KMS-11 (cell line): ENCODE data around the gene MUSTN1.

Experiments used
- H2AFZ ChIP-seq: fragments of 200-600 bp; sonication (generic); 2 replicates; pipeline ENCODE4 v1.6.1; 2016; ENCODE audit warnings: antibody characterized with exemption, mixed run types, low read depth
- H3K27ac ChIP-seq: fragments of 200-600 bp; sonication (generic); 2 replicates; pipeline ENCODE4 v1.6.1; 2016; ENCODE audit warnings: mild to moderate bottlenecking, mixed run types
- H3K27me3 ChIP-seq: fragments of 200-600 bp; sonication (generic); 2 replicates; pipeline ENCODE4 v1.6.1; 2017; ENCODE audit warnings: mild to moderate bottlenecking, low read depth, mixed run types, moderate library complexity; ENCODE audit not compliant: insufficient read depth
- H3K36me3 ChIP-seq: fragments of 200-600 bp; sonication (generic); 2 replicates; pipeline ENCODE4 v1.6.1; 2017; ENCODE audit warnings: mild to moderate bottlenecking, mixed run types; ENCODE audit not compliant: insufficient read depth
- H3K4me1 ChIP-seq: fragments of 200-600 bp; sonication (generic); 2 replicates; pipeline ENCODE4 v1.6.1; 2016; ENCODE audit warnings: mild to moderate bottlenecking, low read depth, mixed run types; ENCODE audit not compliant: poor library complexity, severe bottlenecking
- H3K4me2 ChIP-seq: fragments of 200-600 bp; sonication (generic); 2 replicates; pipeline ENCODE4 v1.7.0; 2016; ENCODE audit warnings: mild to moderate bottlenecking, mixed run types
- H3K4me3 ChIP-seq: fragments of 200-600 bp; sonication (generic); IDR thresholded peaks from 2 replicates; pipeline ENCODE4 v1.6.1; 2017; ENCODE audit warnings: low read depth, low read length, mixed read lengths; ENCODE audit not compliant: insufficient read depth
- H3K79me2 ChIP-seq: fragments of 200-600 bp; sonication (generic); 2 replicates; pipeline ENCODE4 v1.6.1; 2016; ENCODE audit warnings: low read depth, mixed run types; ENCODE audit not compliant: insufficient read depth
- H3K9ac ChIP-seq: fragments of 200-600 bp; sonication (generic); 2 replicates; pipeline ENCODE4 v1.6.1; 2016; ENCODE audit warnings: mild to moderate bottlenecking, mixed run types
- H4K20me1 ChIP-seq: fragments of 200-600 bp; sonication (generic); 2 replicates; pipeline ENCODE4 v1.6.1; 2016; ENCODE audit warnings: mild to moderate bottlenecking, mixed run types; ENCODE audit not compliant: insufficient read depth
- TF ChIP-seq, protein P1 (sequence below): fragments of 200-600 bp; sonication (generic); conservative IDR thresholded peaks from 2 replicates; pipeline ENCODE4 v1.6.1; 2017; ENCODE audit warnings: low read depth, mild to moderate bottlenecking, antibody characterized with exemption, low read length, moderate library complexity, mixed read lengths

The MUSTN1 gene

GRCh38 chr3:52817221-52817620, 17.6 kb downstream of the MUSTN1 start:
- Histone ChIP-seq H3K27me3 (no peaks in the 10 kb centered on the region), H3K9ac (no peak overlapping the region), H3K4me3 (no peak overlapping the region), H3K36me3 (no peaks in the 10 kb centered on the region), H3K79me2 (no peaks in the 10 kb centered on the region), H2AFZ (no peak overlapping the region), H4K20me1 (no peaks in the 10 kb centered on the region), H3K4me2 (no peak overlapping the region), H3K27ac (no peak overlapping the region), H3K4me1 (no peaks in the 10 kb centered on the region)
- TF ChIP-seq, protein P1, sequence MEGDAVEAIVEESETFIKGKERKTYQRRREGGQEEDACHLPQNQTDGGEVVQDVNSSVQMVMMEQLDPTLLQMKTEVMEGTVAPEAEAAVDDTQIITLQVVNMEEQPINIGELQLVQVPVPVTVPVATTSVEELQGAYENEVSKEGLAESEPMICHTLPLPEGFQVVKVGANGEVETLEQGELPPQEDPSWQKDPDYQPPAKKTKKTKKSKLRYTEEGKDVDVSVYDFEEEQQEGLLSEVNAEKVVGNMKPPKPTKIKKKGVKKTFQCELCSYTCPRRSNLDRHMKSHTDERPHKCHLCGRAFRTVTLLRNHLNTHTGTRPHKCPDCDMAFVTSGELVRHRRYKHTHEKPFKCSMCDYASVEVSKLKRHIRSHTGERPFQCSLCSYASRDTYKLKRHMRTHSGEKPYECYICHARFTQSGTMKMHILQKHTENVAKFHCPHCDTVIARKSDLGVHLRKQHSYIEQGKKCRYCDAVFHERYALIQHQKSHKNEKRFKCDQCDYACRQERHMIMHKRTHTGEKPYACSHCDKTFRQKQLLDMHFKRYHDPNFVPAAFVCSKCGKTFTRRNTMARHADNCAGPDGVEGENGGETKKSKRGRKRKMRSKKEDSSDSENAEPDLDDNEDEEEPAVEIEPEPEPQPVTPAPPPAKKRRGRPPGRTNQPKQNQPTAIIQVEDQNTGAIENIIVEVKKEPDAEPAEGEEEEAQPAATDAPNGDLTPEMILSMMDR: no peak

DNA sequence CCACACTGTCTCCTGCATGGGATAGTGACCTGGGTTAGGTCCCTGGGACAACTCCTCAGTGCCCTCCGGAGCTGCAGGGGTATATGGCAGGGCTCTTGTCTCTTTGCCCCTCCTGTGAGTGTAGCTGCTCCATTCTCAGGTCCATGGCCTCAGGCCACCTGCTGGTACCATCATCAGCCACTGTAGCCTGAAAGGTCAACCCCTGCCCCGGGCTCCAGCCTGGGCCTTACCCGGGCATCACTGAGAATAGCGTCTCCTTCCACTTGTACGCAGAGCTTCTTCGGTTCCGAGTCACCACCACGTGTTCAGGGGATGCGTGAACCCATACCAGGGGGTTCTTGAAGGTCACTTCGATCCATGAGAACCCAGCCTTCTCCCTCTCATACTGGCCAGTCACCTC, 18.2 kb downstream of the MUSTN1 start:
- Histone ChIP-seq H4K20me1 (no peaks in the 10 kb centered on the region), H3K27me3 (no peaks in the 10 kb centered on the region), H3K79me2 (no peaks in the 10 kb centered on the region), H3K9ac (no peak overlapping the region), H2AFZ (no peak overlapping the region), H3K4me2 (no peak overlapping the region), H3K27ac (no peak overlapping the region), H3K36me3 (no peaks in the 10 kb centered on the region), H3K4me1 (no peaks in the 10 kb centered on the region), H3K4me3 (no peak overlapping the region)
- TF ChIP-seq, protein P1: no peak

DNA sequence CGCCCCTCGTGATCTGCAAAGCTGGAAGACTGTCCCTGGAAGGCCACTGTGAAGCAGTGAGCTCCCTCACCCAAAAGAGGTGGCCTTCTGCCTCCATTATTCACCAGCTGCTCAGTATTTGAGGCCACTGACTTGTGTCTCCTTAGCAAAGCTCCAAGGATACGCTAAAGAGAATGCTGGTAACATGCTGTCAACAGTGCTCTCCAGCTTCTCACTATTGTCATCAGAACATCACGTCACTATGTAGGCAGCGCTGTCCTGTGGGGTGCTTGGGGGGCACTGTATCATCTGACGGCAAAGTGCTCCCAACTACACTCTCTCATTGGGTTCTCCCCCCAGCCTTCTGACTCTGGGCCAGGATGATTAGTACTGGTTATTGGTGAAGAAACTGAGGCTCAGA, 18.6 kb downstream of the MUSTN1 start:
- no peak overlapping the region for H3K4me2 ChIP-seq
- TF ChIP-seq, protein P1: no peak
- H3K9ac ChIP-seq: no peak overlapping the region
- H2AFZ ChIP-seq: no peak overlapping the region
- no peak overlapping the region for H3K27ac ChIP-seq
- H3K4me3 ChIP-seq: no peak overlapping the region
- H3K4me1 ChIP-seq: no peaks in the 10 kb centered on the region
- H4K20me1 ChIP-seq: no peaks in the 10 kb centered on the region
- H3K79me2 ChIP-seq: no peaks in the 10 kb centered on the region
- no peaks in the 10 kb centered on the region for H3K27me3 ChIP-seq
- H3K36me3 ChIP-seq: no peaks in the 10 kb centered on the region

DNA sequence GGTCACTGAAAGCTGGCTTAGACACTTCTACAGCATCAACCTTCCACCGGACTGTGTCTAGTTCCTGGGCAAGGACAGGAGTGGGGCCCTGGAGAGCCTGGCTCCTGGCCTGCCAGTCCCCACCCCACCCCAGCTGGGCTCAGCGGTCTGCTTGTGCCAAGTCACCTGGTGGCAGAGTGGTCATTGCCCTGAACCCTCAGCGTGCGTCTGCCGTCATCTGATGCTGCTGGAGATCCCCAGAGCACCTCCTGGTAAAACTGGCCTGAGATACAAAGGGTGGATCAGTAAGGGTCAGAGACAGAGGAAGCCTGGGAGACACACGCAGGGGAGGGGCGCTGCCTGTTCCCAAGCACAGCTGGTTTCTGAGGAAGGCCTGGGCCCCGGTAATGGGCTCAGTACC, 21.0 kb downstream of the MUSTN1 start:
- Histone ChIP-seq H3K4me1 (no peaks in the 10 kb centered on the region), H3K9ac (no peak overlapping the region), H4K20me1 (no peaks in the 10 kb centered on the region), H3K79me2 (no peaks in the 10 kb centered on the region), H3K27me3 (no peaks in the 10 kb centered on the region), H3K36me3 (no peaks in the 10 kb centered on the region), H3K27ac (no peak overlapping the region), H3K4me2 (no peak overlapping the region), H2AFZ (no peak overlapping the region), H3K4me3 (no peak overlapping the region)
- TF ChIP-seq, protein P1: no peak
